ENCODE measurements around the gene MAN2B2. TPM values are rescaled to one million over a fixed set of nuclear protein-coding genes. Genes with fewer than 3 reads are reported as not detected.

The MAN2B2 gene
- total and polyA plus RNA-seq, 2 of the 4 experiments (the other 2 are of a cell fraction): 13.4 to 34.1 TPM

- Histone ChIP-seq H4K20me1 (ENCODE audit: insufficient read depth, low read length) (no peaks in the 10 kb centered on the region), H3K23ac (ENCODE audit: low read depth, low read length) (no peak overlapping the region), H3K56ac (ENCODE audit: extremely low read depth, insufficient read depth, low read length) (no peak overlapping the region), H2AK5ac (ENCODE audit: low read depth, low read length) (no peak overlapping the region), H2BK5ac (ENCODE audit: low read depth, low read length, poor library complexity, severe bottlenecking) (no peak overlapping the region), H4K5ac (ENCODE audit: low read depth, low read length) (no peak overlapping the region), H3K18ac (ENCODE audit: low read depth, low read length) (no peak overlapping the region), H3K4ac (ENCODE audit: low read depth, low read length) (no peak overlapping the region), H2BK15ac (ENCODE audit: low read depth, low read length) (no peak overlapping the region), H3K9ac (ENCODE audit: low read depth, low read length) (no peak overlapping the region), H2AK9ac (replicated peaks; ENCODE audit: low read depth, low read length, poor library complexity) (peak overlapping the region; percentile 37), H3K14ac (replicated peaks; ENCODE audit: low read depth, low read length) (no peak overlapping the region), H4K8ac (ENCODE audit: low read depth in 2 of 2, low read length in 2 of 2) (no peak overlapping the region), H3K9me3 (ENCODE audit: control insufficient read depth, insufficient read depth, low read length) (no peaks in the 10 kb centered on the region), H3K79me1 (ENCODE audit: low read depth in 1 of 2, low read length in 2 of 2) (no peaks in the 10 kb centered on the region), H3K4me2 (ENCODE audit: low read depth, low read length) (no peak overlapping the region), H4K91ac (ENCODE audit: insufficient read depth, low read depth, low read length) (no peak overlapping the region), H2BK120ac (ENCODE audit: low read depth, low read length) (no peak overlapping the region), H2AFZ (replicated peaks; ENCODE audit: low read length, poor library complexity) (no peak overlapping the region), H3K27me3 (ENCODE audit: control insufficient read depth, insufficient read depth, low read length) (peaks cover 3% of the 10 kb centered on the region; the same call in 1 of the 2 replicates), H3K9me1 (ENCODE audit: insufficient read depth, low read length) (no peaks in the 10 kb centered on the region), H3K36me3 (ENCODE audit: control insufficient read depth, insufficient read depth, low read length) (no peaks in the 10 kb centered on the region), H3K27ac (ENCODE audit: insufficient read depth, low read length) (no peak overlapping the region), H2BK20ac (ENCODE audit: low read depth, low read length) (no peak overlapping the region), H3K4me1 (ENCODE audit: control insufficient read depth, insufficient read depth, low read length) (no peaks in the 10 kb centered on the region), H3K4me3 (ENCODE audit: insufficient read depth, low read depth, low read length) (no peak overlapping the region)
- in situ Hi-C loops (cut with MboI; ENCODE audit: low sequenced_read_pairs) (no loop called here), intact Hi-C loops (cut with micrococcal nuclease) (no loop called here), dilution Hi-C loops (cut with HindIII; ENCODE audit: low sequenced_read_pairs, unreplicated experiment) (no loop called here)
- ATAC-seq (ENCODE audit: low read depth) (no peak), DNase-seq (no peak)
- no peak for TF ChIP-seq RAD21 (IDR thresholded peaks at IDR 0.05; ENCODE audit: low read length)
- no peak for TF ChIP-seq BHLHE40 (IDR thresholded peaks at IDR 0.05; ENCODE audit: low read depth, low read length)
- TF ChIP-seq POLR2A (IDR thresholded peaks at IDR 0.05; ENCODE audit: low read depth, low read length): no peak
- TF ChIP-seq MAFK (IDR thresholded peaks at IDR 0.05; ENCODE audit: low read depth, low read length): no peak
- no TSS peak for BruUV-seq (replicated peaks)
- WGBS, 2 experiments (ENCODE audit: extremely low coverage in 2 of 2, insufficient read length in 1 of 2): 37% methylated on average over 3 of the region's 9 CpGs; no CpG with 5 or more reads in 1 of the 2 experiments
- CTCF ChIA-PET: no interaction called here
- POLR2A ChIA-PET (ENCODE audit: unreplicated experiment): no interaction called here
Observed at GRCh38 chr4:6526671-6527091, 48.3 kb upstream of the MAN2B2 start.

Data from IMR-90 (cell line).